ENCODE measurements around the gene NVL. TPM values are rescaled to one million over a fixed set of nuclear protein-coding genes. Genes with fewer than 3 reads are reported as not detected.

Gene NVL
- total RNA-seq, 2 donors from 2014 or later = 36.2 to 64.3 TPM

DNA sequence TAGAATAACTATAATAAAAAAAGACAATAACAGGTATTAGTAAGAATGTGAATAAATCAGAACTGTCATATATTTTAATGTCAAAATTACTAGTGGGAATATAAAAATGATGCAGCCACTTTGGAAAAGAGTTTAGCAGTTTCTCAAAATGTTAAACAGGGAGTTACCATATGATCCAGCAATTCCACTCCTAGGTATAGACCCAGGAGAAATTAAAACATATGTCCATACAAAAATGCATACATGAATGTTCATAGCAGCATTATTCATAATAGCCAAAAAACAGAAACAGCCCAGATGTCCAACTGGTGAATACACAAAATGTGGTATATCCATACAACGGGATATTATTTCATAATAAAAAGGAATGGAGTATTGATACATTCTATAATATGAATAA is 71.6 kb downstream of the NVL start:
- no peak for DNase-seq (ENCODE audit: low spot score)

GRCh38 chr1:224256640-224257039 is 73.3 kb downstream of the NVL start:
- no peaks in the 10 kb centered on the region for H3K9me3 Mint-ChIP-seq
- no peak overlapping the region for H3K27ac Mint-ChIP-seq
- no peaks in the 10 kb centered on the region for H3K36me3 Mint-ChIP-seq
- DNase-seq (ENCODE audit: low spot score) (no peak), ATAC-seq (no peak)
- H3K4me3 Mint-ChIP-seq = no peak overlapping the region
- H3K27me3 Mint-ChIP-seq = no peaks in the 10 kb centered on the region
- no peaks in the 10 kb centered on the region for H3K4me1 Mint-ChIP-seq (ENCODE audit: low read depth in 2 of 2)

More for the DNA sequence above, 71.6 kb downstream of the NVL start:
- Mint-ChIP-seq H3K27ac (no peak overlapping the region), H3K4me1 (ENCODE audit: low read depth in 2 of 2) (peaks cover 6 to 8% of the 10 kb centered on the region in 2 donors), H3K36me3 (peaks cover 7% of the 10 kb centered on the region), H3K27me3 (no peaks in the 10 kb centered on the region), H3K9me3 (no peaks in the 10 kb centered on the region), H3K4me3 (no peak overlapping the region)
- no peak for ATAC-seq

DNA sequence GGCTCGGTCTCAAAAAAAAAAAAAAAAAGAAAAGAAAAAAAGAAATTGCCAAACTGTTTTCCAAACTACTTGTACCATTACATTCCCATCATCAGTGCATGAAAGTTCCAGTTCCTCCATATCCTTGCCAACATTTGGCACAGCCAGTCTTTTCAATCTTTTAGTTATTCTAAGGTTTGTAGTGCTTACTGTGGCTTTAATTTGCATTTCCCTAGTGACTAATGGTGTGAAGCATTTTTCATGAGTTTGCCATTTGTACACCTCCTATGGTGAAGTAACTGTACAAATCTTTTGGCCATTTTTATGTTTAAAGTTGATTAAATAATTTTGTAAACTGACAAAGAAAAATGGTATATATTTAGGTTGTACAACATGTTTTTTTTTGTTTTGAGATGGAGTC is 76.3 kb downstream of the NVL start:
- ATAC-seq = no peak
- Mint-ChIP-seq H3K27me3 (no peaks in the 10 kb centered on the region), H3K4me1 (ENCODE audit: low read depth in 2 of 2) (no peaks in the 10 kb centered on the region), H3K9me3 (no peaks in the 10 kb centered on the region), H3K4me3 (no peak overlapping the region), H3K27ac (no peak overlapping the region), H3K36me3 (no peaks in the 10 kb centered on the region)
- no peak for DNase-seq (ENCODE audit: low spot score)

DNA sequence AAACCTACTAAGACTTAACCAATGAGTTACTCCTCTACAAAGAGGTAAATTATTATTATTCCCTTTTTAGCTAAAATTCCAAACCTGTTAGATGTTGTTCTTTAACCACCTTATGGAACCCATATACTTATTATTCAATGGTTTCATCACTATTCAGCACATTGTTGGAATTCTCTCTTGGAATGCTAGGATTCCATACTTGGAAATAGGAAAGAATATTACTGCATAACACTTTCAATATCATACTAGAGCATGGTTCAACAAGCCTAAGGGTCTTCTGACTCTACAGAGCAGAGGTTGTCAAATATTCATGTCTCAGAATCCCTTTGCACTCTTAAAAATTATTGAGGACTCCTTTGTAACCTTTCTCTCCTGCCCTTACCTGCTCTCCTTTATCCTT is 77.5 kb downstream of the NVL start:
- Mint-ChIP-seq H3K9me3 (no peaks in the 10 kb centered on the region), H3K36me3 (peaks cover 9% of the 10 kb centered on the region), H3K4me3 (no peak overlapping the region), H3K4me1 (ENCODE audit: low read depth in 2 of 2) (no peaks in the 10 kb centered on the region), H3K27ac (no peak overlapping the region), H3K27me3 (no peaks in the 10 kb centered on the region)
- ATAC-seq = no peak
- no peak for DNase-seq (ENCODE audit: low spot score)

DNA sequence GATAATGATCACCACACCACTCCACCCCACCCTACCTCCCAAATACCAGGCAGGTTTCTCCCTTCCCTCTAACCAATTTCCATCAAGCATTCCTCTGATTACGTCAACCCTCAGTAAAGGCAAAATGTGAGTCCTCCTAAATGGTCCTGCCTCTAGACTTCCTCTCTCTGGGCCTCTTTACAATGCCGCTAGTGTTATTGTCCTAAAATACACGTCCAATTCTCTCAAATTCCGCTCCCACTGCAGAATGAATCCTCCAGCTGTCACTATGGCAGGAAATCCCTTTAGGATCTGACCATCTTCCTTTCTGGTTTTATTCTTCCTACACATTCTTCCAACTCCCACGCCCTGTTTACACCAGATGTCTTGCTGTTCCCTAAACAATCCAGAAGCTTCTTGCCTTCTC is 78.2 kb downstream of the NVL start:
- DNase-seq (ENCODE audit: low spot score) (no peak), ATAC-seq (no peak)
- no peaks in the 10 kb centered on the region for H3K9me3 Mint-ChIP-seq
- no peaks in the 10 kb centered on the region for H3K27me3 Mint-ChIP-seq
- H3K4me1 Mint-ChIP-seq (ENCODE audit: low read depth in 2 of 2) = no peaks in the 10 kb centered on the region
- H3K4me3 Mint-ChIP-seq = no peak overlapping the region
- H3K27ac Mint-ChIP-seq = no peak overlapping the region
- peaks cover 9% of the 10 kb centered on the region for H3K36me3 Mint-ChIP-seq

DNA sequence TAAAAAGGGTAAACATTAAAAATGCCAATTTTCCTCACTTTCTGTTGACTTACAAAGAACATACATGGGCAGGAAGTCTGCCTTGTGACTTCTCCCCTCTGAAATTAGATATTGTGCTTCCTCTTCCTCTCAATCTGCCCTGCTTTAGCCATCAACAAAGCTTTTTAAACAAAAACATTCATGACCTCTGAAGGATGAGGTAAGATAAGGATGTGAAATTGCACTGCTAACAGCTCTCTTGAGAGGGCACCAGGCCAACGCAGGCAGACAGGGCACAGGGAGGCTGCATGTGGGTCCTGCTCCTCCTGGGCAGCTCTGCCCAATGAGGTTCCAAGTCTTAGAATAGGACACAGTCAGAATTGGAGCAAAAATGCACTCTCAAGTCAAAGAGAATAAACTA is 84.8 kb downstream of the NVL start:
- Mint-ChIP-seq H3K36me3 (peaks cover 9% of the 10 kb centered on the region), H3K4me3 (no peak overlapping the region), H3K27me3 (no peaks in the 10 kb centered on the region), H3K4me1 (ENCODE audit: low read depth in 2 of 2) (peaks cover 0 to 2% of the 10 kb centered on the region in 2 donors), H3K27ac (peak overlapping the region; percentile 57 to 79), H3K9me3 (no peaks in the 10 kb centered on the region)
- DNase-seq (ENCODE audit: low spot score) = no peak
- peak in 1 of 2 donors; percentile 31 for ATAC-seq

GRCh38 chr1:224238756-224239155 is 91.2 kb downstream of the NVL start:
- no peaks in the 10 kb centered on the region for H3K36me3 Mint-ChIP-seq
- no peak for ATAC-seq

GRCh38 chr1:224238212-224238611 is 91.8 kb downstream of the NVL start:
- H3K4me3 Mint-ChIP-seq = no peak overlapping the region
- H3K9me3 Mint-ChIP-seq = no peaks in the 10 kb centered on the region
- H3K27me3 Mint-ChIP-seq = no peaks in the 10 kb centered on the region
- ATAC-seq (no peak), DNase-seq (ENCODE audit: low spot score) (no peak)
- H3K27ac Mint-ChIP-seq = no peak overlapping the region
- H3K4me1 Mint-ChIP-seq (ENCODE audit: low read depth in 2 of 2) = no peaks in the 10 kb centered on the region
- H3K36me3 Mint-ChIP-seq = no peaks in the 10 kb centered on the region

More at GRCh38 chr1:224238756-224239155, 91.2 kb downstream of the NVL start:
- no peaks in the 10 kb centered on the region for H3K9me3 Mint-ChIP-seq
- H3K4me3 Mint-ChIP-seq = no peak overlapping the region
- H3K27ac Mint-ChIP-seq = no peak overlapping the region
- no peaks in the 10 kb centered on the region for H3K27me3 Mint-ChIP-seq
- H3K4me1 Mint-ChIP-seq (ENCODE audit: low read depth in 2 of 2) = no peaks in the 10 kb centered on the region
- DNase-seq (ENCODE audit: low spot score) = no peak

DNA sequence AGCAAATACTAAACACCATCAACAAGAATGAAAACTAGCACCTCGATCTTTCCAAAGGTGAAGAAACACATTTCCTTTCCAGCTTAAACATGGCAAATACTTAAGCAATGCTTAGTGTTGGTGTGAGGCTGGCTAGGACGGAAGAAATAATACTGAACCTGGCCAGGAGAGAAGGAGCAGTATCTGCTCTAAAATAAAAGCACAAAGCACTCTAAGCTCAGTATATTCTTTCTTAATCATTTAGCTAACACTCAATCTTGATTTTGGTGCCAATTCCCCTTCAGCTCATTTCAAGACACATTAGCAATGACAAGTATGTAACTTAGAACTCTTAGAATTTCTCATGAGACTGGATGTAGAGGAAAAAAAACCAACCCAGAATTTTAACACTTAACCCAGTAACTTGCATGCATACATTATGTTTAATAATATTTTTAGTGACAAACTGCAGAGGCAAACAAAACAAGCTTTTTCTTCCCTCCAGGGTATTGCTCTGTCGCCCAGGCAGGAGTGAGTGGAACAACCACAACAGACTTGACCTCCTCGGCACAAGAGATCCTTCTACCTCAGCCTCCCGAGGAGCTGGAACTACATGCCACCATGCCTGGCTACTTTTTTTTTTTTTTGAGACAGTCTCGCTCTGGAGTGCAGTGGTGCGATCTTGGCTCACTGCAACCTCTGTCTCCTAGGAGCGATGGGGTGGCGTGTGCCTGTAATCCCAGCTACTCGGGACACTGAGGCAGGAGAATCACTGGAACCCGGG is 92.7 kb downstream of the NVL start:
- Mint-ChIP-seq H3K4me3 (no peak overlapping the region), H3K36me3 (no peaks in the 10 kb centered on the region), H3K27ac (no peak overlapping the region), H3K9me3 (no peaks in the 10 kb centered on the region), H3K27me3 (no peaks in the 10 kb centered on the region), H3K4me1 (ENCODE audit: low read depth in 2 of 2) (no peaks in the 10 kb centered on the region)
- DNase-seq (ENCODE audit: low spot score) (no peak), ATAC-seq (no peak)

DNA sequence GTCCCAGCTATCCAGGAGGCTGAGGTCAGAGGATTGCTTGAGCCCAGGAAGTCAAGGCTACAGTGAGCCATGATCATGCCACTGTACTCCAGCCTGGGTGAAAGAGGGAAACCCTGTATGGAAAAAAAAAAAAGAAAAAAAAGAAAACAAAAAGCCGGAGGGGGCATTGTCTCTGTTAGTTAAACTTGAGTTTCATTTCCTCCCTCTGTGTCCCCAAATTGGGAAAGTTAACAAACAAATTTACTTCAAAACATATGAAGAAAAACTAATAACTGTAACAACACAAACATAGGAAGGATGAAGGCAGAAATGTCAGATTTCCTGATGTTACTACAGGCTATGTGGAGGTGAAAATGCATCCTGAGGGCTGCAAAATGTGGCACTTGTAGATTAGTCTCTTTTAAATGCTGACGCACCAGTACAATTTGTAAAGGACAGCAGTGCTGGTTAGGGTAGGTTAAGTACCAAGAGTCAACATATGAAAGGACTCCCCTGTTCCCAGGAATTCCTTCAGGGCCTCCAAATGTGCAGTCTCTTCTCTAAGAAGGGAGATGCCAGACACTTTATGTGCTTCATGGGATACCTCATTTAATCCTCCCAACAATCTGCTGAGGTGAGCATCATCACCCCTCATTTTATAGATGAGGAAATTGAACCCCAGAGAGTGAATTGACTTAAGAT is 94.0 kb downstream of the NVL start:
- no peak overlapping the region for H3K4me3 Mint-ChIP-seq
- no peak for DNase-seq (ENCODE audit: low spot score)
- no peak for ATAC-seq
- peaks cover 4% of the 10 kb centered on the region for H3K36me3 Mint-ChIP-seq
- no peaks in the 10 kb centered on the region for H3K27me3 Mint-ChIP-seq
- H3K9me3 Mint-ChIP-seq = no peaks in the 10 kb centered on the region
- H3K27ac Mint-ChIP-seq = no peak overlapping the region
- H3K4me1 Mint-ChIP-seq (ENCODE audit: low read depth in 2 of 2) = no peaks in the 10 kb centered on the region

DNA sequence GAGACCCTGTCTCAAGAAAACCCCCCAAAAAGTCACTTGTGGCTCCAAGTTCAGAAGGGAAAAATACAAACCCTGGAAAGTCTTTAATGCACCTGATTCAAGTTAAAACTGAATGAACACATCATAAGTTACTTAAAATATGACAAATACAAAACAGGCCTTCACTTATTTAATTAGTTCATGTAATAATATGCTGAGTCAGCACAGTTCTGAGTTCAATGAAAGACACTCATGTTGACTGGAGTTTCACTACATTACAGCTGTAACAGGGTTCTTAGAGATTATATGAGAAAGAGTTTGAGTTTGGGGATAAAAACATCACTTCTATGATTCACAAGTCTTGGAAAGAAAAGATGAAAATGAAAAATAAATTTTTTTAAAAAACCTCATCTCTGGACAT is 96.0 kb downstream of the NVL start:
- Mint-ChIP-seq H3K36me3 (peaks cover 5% of the 10 kb centered on the region), H3K27ac (no peak overlapping the region), H3K4me3 (no peak overlapping the region), H3K9me3 (no peaks in the 10 kb centered on the region), H3K27me3 (no peaks in the 10 kb centered on the region), H3K4me1 (ENCODE audit: low read depth in 2 of 2) (no peaks in the 10 kb centered on the region)
- ATAC-seq = no peak
- no peak for DNase-seq (ENCODE audit: low spot score)

GRCh38 chr1:224226849-224227502 is 103.0 kb downstream of the NVL start:
- H3K27ac Mint-ChIP-seq = no peak overlapping the region
- no peaks in the 10 kb centered on the region for H3K27me3 Mint-ChIP-seq
- H3K9me3 Mint-ChIP-seq = no peaks in the 10 kb centered on the region
- DNase-seq (ENCODE audit: low spot score) (no peak), ATAC-seq (no peak)
- H3K4me1 Mint-ChIP-seq (ENCODE audit: low read depth in 2 of 2) = no peaks in the 10 kb centered on the region
- H3K36me3 Mint-ChIP-seq = peaks cover 15% of the 10 kb centered on the region
- H3K4me3 Mint-ChIP-seq = no peak overlapping the region

DNA sequence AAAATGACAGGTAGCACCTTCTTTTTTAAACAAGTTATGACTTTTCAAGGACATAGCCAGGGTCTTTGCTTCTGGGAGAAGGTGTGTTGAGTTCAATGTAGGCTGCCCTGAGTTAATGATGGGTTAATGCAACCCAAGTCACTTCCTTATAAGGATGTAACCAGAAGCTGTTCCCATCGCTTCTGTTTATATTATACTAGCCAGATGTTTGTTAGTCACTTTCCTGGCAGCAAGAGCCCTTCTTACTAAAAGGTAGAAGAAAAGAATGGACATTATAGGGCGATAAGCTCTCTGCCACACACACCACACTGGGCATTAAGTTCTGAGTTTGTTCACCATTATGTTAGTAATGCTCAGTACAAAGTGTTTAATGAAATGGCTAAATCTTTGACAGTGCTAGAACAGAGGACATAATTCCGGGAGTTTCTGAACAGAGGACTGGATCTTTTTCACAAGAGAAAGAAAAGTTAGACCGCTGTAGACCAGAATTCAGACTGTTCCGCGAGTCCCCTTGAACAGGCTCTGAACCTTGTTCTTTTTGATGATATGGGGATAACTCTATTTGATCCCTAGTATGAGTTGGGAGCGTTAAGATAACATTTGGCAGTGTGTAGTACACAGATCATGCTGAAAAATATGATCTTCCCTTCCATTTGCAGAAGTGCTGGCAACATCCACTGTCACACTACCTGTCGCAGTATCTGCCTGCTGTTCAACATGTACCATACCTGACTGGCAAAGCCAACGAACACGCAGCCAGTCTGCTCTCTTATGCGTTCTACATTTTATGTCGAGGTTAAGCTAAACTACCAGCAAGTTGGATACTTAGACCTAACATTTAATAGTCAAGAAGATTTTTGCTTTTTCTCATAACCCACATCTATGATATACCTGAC is 105.9 kb downstream of the NVL start:
- no peak for ATAC-seq
- H3K9me3 Mint-ChIP-seq = no peaks in the 10 kb centered on the region
- H3K4me1 Mint-ChIP-seq (ENCODE audit: low read depth in 2 of 2) = no peaks in the 10 kb centered on the region
- peaks cover 10% of the 10 kb centered on the region for H3K36me3 Mint-ChIP-seq
- no peak overlapping the region for H3K4me3 Mint-ChIP-seq
- no peak for DNase-seq (ENCODE audit: low spot score)
- H3K27me3 Mint-ChIP-seq = no peaks in the 10 kb centered on the region
- H3K27ac Mint-ChIP-seq = no peak overlapping the region
